CD4-positive, CD25-positive, alpha-beta regulatory T cell (primary cell): ENCODE results near the gene PTH2. TPM values are rescaled to one million over a fixed set of nuclear protein-coding genes. Genes with fewer than 3 reads are reported as not detected.
A peak's percentile ranks its signal among the peaks of the same experiment; 100 is the strongest.
"Not testable (repeated sequence)": the region's sequence is repeated elsewhere in the genome, so short reads cannot be mapped to it uniquely, and the experiment has no call there.

Experiments
- ATAC-seq, 2 donors: fragments of 150-1000 bp; cut with Tn5 transposase; one replicate each; pipeline ENCODE4 v1.10.0; 2021; ENCODE audit warnings: low read depth in 2 of 2, moderate number of reproducible peaks in 2 of 2, moderate library complexity in 1 of 2
- DNase-seq, 3 donors: peaks; one replicate each; pipeline versions ENCODE4 v3.0.0 to v3.0.0-alpha.2; 2012 to 2022; ENCODE audit warnings: mixed read lengths in 1 of 3
- H3K27ac ChIP-seq: one replicate; pipeline ENCODE4 v1.7.0; 2013; ENCODE audit warnings: mild to moderate bottlenecking, low read length; ENCODE audit not compliant: insufficient read depth, poor library complexity, severe bottlenecking
- H3K27me3 ChIP-seq: one replicate; pipeline ENCODE4 v1.7.0; 2013; ENCODE audit warnings: low read length; ENCODE audit not compliant: control insufficient read depth, insufficient read depth
- H3K36me3 ChIP-seq: one replicate; pipeline ENCODE4 v1.7.0; 2013; ENCODE audit warnings: mild to moderate bottlenecking, low read length, moderate library complexity; ENCODE audit not compliant: control insufficient read depth, insufficient read depth
- H3K4me1 ChIP-seq: 2 replicates; pipeline ENCODE4 v1.7.0; 2013; ENCODE audit warnings: mild to moderate bottlenecking, low read length; ENCODE audit not compliant: insufficient read depth, control insufficient read depth, poor library complexity, severe bottlenecking
- H3K4me3 ChIP-seq: one replicate; pipeline ENCODE4 v1.7.0; 2013; ENCODE audit warnings: low read depth, mild to moderate bottlenecking, low read length, moderate library complexity
- H3K9me3 ChIP-seq, 2 experiments: 1 replicate in 1 of 2; 2 replicates in 1 of 2; pipeline ENCODE4 v1.7.0; 2013; ENCODE audit warnings: low read length in 2 of 2, mild to moderate bottlenecking in 1 of 2, moderate library complexity in 1 of 2; ENCODE audit not compliant: control insufficient read depth in 2 of 2
- H3K27ac Mint-ChIP-seq, 3 donors: one replicate each; pipeline ENCODE4 v1.8.0; 2020 to 2022; ENCODE audit warnings: mild to moderate bottlenecking in 3 of 3, mixed read lengths in 3 of 3, moderate library complexity in 2 of 3
- H3K27me3 Mint-ChIP-seq: one replicate; pipeline ENCODE4 v1.8.0; 2022; ENCODE audit warnings: mild to moderate bottlenecking, mixed read lengths
- H3K36me3 Mint-ChIP-seq: one replicate; pipeline ENCODE4 v1.8.0; 2020; ENCODE audit warnings: mixed read lengths
- H3K4me1 Mint-ChIP-seq, 4 donors: one replicate each; pipeline ENCODE4 v1.8.0; 2020 to 2022; ENCODE audit warnings: mixed read lengths in 4 of 4, mild to moderate bottlenecking in 1 of 4
- H3K4me3 Mint-ChIP-seq, 4 donors: one replicate each; pipeline ENCODE4 v1.8.0; 2020 to 2022; ENCODE audit warnings: mild to moderate bottlenecking in 4 of 4, mixed read lengths in 4 of 4, moderate library complexity in 3 of 4
- H3K9me3 Mint-ChIP-seq, 7 donors: one replicate each; pipeline ENCODE4 v1.8.0; 2020 to 2022; ENCODE audit warnings: mixed read lengths in 7 of 7, mild to moderate bottlenecking in 3 of 7, moderate library complexity in 2 of 7
- polyA plus RNA-seq, 4 donors: library from polyadenylated mRNA; unstranded; fragments of 300-500 nt; fragmentation: Illumina TruSeq; gene quantifications; one replicate each; pipeline ENCODE4 v1.2.3, GENCODE V29; 2021
- total RNA-seq: library from RNA; stranded (reverse); gene quantifications from one replicate; pipeline ENCODE4 v1.2.3, GENCODE V29; 2022

PTH2 gene
- total and polyA plus RNA-seq, 5 donors from 2014 or later = not detected

DNA sequence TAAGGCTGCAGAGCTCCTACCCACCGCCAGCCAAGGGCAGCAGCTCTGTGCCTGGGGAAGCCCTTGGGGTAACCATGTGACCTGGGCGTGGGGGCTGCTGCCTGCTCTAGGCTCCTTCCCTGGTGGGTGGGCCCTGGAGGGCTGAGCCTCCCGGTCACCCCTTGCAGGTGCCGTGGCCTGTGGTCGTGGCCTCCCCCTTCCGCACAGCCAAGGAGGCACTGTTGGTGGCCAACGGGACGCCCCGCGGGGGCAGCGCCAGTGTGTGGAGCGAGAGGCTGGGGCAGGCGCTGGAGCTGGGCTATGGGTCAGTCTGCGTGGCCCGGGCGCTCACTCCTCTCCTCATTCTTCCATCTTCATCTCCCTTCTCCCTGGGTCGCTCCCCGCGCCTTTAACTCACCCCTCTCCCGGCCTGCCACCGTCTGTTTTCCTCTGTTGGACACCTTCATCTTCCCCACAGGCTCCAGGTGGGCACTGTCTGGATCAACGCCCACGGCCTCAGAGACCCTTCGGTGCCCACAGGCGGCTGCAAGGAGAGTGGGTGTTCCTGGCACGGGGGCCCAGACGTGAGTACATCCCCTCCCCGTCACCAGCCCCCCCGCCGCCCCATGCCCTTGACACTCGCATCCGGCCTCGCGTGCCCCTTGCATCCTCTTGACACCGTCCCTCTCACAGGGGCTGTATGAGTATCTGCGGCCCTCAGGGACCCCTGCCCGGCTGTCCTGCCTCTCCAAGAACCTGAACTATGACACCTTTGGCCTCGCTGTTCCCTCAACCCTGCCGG, 40.9 kb upstream of the PTH2 start:
- Histone ChIP-seq H3K9me3 (no peaks in the 10 kb centered on the region), H3K27ac (no peak overlapping the region), H3K27me3 (no peaks in the 10 kb centered on the region), H3K36me3 (peaks cover 16% of the 10 kb centered on the region), H3K4me1 (peaks cover 14% of the 10 kb centered on the region), H3K4me3 (no peak overlapping the region)
- Mint-ChIP-seq H3K36me3 (peaks cover 8% of the 10 kb centered on the region), H3K27ac (peak overlapping the region in 2 of 3 donors; percentile 24 to 42), H3K9me3 (no peaks in the 10 kb centered on the region), H3K4me3 (no peak overlapping the region), H3K27me3 (peaks cover 3% of the 10 kb centered on the region), H3K4me1 (peaks cover 0 to 20% (median 6%) of the 10 kb centered on the region in 4 donors)
- ATAC-seq (no peak), DNase-seq (no peak)

DNA sequence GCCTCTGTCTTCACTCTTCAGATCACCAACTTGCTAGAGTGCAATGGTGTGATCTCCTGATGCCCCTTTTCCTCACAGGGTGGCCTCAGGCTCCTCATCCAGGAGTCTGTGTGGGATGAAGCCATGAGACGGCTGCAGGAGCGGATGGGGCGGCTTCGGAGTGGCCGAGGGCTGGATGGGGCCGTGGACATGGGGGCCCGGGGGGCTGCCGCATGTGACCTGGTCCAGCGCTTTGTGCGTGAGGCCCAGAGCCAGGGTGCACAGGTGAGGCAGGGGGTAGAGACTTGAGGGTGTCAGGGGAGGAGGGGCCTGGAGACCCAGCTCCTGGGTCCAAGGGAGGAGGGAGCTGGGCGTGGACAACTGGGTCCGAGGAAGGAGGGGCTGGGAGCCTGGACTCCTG, 39.3 kb upstream of the PTH2 start:
- no peak overlapping the region for H3K4me3 Mint-ChIP-seq
- ATAC-seq = no peak
- H3K9me3 ChIP-seq = no peaks in the 10 kb centered on the region
- H3K9me3 Mint-ChIP-seq = no peaks in the 10 kb centered on the region
- H3K4me1 Mint-ChIP-seq = peaks cover 0 to 12% (median 3%) of the 10 kb centered on the region in 4 donors
- peaks cover 4% of the 10 kb centered on the region for H3K36me3 Mint-ChIP-seq
- no peak overlapping the region for H3K4me3 ChIP-seq
- no peak for DNase-seq
- H3K27me3 ChIP-seq = no peaks in the 10 kb centered on the region
- H3K27me3 Mint-ChIP-seq = no peaks in the 10 kb centered on the region
- no peaks in the 10 kb centered on the region for H3K4me1 ChIP-seq
- peak overlapping the region in 2 of 3 donors; percentile 48 to 59 for H3K27ac Mint-ChIP-seq
- peaks cover 19% of the 10 kb centered on the region for H3K36me3 ChIP-seq
- no peak overlapping the region for H3K27ac ChIP-seq

DNA sequence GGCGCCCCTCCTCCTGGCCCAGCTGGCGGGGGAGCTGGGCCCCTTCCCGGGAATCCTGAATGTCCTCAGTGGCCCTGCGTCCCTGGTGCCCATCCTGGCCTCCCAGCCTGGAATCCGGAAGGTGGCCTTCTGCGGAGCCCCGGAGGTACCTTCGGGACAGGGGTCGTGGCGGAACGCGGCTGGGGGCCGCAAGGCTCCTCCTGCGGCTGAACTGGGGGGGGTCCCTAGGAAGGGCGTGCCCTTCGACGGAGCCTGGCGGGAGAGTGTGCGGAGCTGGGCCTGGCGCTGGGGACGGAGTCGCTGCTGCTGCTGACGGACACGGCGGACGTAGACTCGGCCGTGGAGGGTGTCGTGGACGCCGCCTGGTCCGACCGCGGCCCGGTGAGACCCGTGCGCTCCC, 38.4 kb upstream of the PTH2 start:
- no peaks in the 10 kb centered on the region for H3K9me3 Mint-ChIP-seq
- DNase-seq = no peak
- Histone ChIP-seq H3K27me3 (no peaks in the 10 kb centered on the region), H3K27ac (no peak overlapping the region), H3K4me1 (no peaks in the 10 kb centered on the region), H3K9me3 (no peaks in the 10 kb centered on the region), H3K4me3 (no peak overlapping the region), H3K36me3 (peaks cover 16% of the 10 kb centered on the region)
- H3K27ac Mint-ChIP-seq = no peak overlapping the region
- no peaks in the 10 kb centered on the region for H3K27me3 Mint-ChIP-seq
- no peak for ATAC-seq
- H3K36me3 Mint-ChIP-seq = peaks cover 8% of the 10 kb centered on the region
- H3K4me1 Mint-ChIP-seq = peaks cover 0 to 11% (median 3%) of the 10 kb centered on the region in 4 donors
- H3K4me3 Mint-ChIP-seq = no peak overlapping the region

DNA sequence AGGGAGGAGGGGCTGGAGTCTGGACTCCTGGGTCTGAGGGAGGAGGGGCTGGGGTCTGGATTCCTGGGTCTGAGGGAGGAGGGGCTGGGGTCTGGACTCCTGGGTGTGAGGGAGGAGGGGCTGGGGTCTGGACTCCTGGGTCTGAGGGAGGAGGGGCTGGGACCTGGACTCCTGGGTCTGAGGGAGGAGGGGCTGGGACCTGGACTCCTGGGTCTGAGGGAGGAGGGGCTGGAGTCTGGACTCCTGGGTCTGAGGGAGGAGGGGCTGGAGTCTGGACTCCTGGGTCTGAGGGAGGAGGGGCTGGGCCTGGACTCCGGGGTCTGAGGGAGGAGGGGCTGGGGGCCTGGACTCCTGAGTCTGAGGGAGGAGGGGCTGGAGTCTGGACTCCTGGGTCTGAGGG, 37.9 kb upstream of the PTH2 start:
- not testable (repeated sequence) for H3K27me3 Mint-ChIP-seq, H3K4me3 Mint-ChIP-seq, DNase-seq, H3K9me3 Mint-ChIP-seq, H3K36me3 Mint-ChIP-seq, H3K4me1 ChIP-seq, H3K27ac Mint-ChIP-seq, H3K4me3 ChIP-seq, H3K9me3 ChIP-seq, H3K27ac ChIP-seq, ATAC-seq, H3K27me3 ChIP-seq
- peaks cover 19% of the 10 kb centered on the region for H3K36me3 ChIP-seq
- peaks cover 0 to 12% (median 4%) of the 10 kb centered on the region in 4 donors for H3K4me1 Mint-ChIP-seq

DNA sequence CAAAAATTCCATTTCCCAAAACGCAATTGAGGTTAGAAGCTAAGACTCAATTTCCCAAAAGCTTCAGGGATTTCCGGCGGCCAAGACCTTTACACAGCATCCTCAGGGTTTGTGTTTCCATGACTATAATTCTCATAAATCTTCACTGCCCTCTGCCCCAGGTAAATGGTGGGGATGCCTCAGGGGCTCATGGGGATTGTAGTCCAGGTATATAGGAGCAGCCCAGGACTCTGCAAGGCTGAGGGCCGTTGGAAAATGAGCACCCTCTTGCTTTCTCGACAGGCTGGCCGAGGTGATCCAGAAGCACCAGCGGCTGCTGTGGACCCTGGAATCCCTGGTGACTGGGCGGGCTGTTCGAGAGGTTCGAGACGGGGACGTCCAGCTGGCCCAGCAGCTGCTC, 36.1 kb upstream of the PTH2 start:
- peaks cover 12% of the 10 kb centered on the region for H3K36me3 Mint-ChIP-seq
- no peaks in the 10 kb centered on the region for H3K9me3 ChIP-seq
- peaks cover 2% of the 10 kb centered on the region for H3K4me1 ChIP-seq
- peak overlapping the region in 1 of 4 donors; percentile 78 for H3K4me3 Mint-ChIP-seq
- no peak overlapping the region for H3K27ac ChIP-seq
- H3K27me3 Mint-ChIP-seq = no peaks in the 10 kb centered on the region
- H3K27ac Mint-ChIP-seq = no peak overlapping the region
- no peaks in the 10 kb centered on the region for H3K9me3 Mint-ChIP-seq
- peaks cover 17% of the 10 kb centered on the region for H3K36me3 ChIP-seq
- DNase-seq (no peak), ATAC-seq (no peak)
- peaks cover 0 to 18% (median 6%) of the 10 kb centered on the region in 4 donors for H3K4me1 Mint-ChIP-seq
- H3K4me3 ChIP-seq = no peak overlapping the region
- no peaks in the 10 kb centered on the region for H3K27me3 ChIP-seq

DNA sequence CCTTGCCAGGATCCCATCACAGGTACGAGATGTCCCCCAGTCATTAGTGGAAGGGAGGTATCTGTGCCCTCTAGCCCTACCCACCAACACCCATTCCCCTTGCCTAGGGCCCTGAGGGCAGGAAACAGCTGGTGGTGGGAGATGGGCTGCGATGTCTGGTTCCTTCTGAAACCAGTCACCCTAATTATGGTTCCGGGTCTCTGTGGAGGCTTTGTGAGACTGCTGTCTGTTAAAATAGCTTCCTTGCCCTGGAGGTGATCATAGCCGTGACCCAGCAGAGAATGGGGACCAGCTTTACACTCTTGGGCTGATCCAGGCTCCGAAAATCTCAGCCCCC, 35.3 kb upstream of the PTH2 start:
- Mint-ChIP-seq H3K36me3 (peaks cover 12% of the 10 kb centered on the region), H3K4me1 (peaks cover 0 to 27% (median 10%) of the 10 kb centered on the region in 4 donors), H3K27ac (peak overlapping the region in 1 of 3 donors; percentile 20), H3K4me3 (peak overlapping the region in 1 of 4 donors; percentile 15), H3K27me3 (no peaks in the 10 kb centered on the region), H3K9me3 (no peaks in the 10 kb centered on the region)
- Histone ChIP-seq H3K9me3 (no peaks in the 10 kb centered on the region), H3K36me3 (peaks cover 17% of the 10 kb centered on the region), H3K27ac (peak overlapping the region; percentile 45), H3K4me1 (peaks cover 10% of the 10 kb centered on the region), H3K4me3 (no peak overlapping the region), H3K27me3 (no peaks in the 10 kb centered on the region)
- no peak for DNase-seq
- ATAC-seq = no peak

DNA sequence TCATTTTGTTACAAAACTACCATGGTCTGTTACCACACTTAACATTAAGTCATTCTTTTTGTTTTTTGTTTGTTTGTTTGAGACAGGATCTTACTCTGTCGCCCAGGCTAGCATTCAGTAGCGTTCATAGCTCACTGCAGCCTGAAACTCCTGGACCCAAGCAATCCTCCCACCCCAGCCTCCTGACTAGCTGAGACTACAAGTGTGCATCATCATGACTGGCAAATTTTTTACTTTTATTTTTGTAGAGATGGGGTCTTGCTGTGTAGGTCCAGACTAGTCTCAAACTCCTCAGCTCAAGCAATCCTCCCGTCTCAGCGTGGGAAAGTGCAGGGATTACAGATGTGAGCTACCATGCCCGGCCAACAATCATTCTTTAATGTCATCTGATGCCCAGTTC, 33.1 kb upstream of the PTH2 start:
- Mint-ChIP-seq H3K27me3 (no peaks in the 10 kb centered on the region), H3K27ac (peak overlapping the region in 2 of 3 donors; percentile 25 to 42), H3K9me3 (no peaks in the 10 kb centered on the region), H3K4me3 (peak overlapping the region in 3 of 4 donors; percentile 1 to 64 (median 30)), H3K36me3 (peaks cover 18% of the 10 kb centered on the region), H3K4me1 (peaks cover 7 to 48% (median 23%) of the 10 kb centered on the region in 4 donors)
- Histone ChIP-seq H3K27me3 (no peaks in the 10 kb centered on the region), H3K4me1 (peaks cover 23% of the 10 kb centered on the region), H3K27ac (no peak overlapping the region), H3K9me3 (no peaks in the 10 kb centered on the region), H3K4me3 (no peak overlapping the region), H3K36me3 (peaks cover 17% of the 10 kb centered on the region)
- ATAC-seq = no peak
- DNase-seq = no peak

DNA sequence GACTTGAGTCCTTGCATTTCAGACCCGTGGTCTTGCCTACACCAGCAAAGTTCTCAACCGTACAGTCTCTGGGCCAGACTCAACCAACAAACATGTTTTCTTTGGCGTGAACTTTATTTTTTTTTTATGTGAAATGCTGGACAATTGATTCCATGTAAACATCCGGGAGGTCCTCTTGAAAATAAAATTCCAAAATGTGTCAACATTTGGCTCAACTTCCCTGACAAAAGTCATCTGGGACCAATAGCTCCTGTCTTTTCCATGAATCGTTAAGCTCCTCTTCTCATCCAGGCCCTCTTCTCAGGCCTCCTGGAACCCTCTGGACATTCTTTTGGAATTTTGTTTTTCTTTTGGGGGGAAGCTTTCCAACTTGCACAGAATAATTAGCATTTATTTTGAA, 32.5 kb upstream of the PTH2 start:
- Histone ChIP-seq H3K4me1 (peaks cover 28% of the 10 kb centered on the region), H3K9me3 (no peaks in the 10 kb centered on the region), H3K36me3 (peaks cover 17% of the 10 kb centered on the region), H3K27ac (no peak overlapping the region), H3K4me3 (no peak overlapping the region), H3K27me3 (no peaks in the 10 kb centered on the region)
- Mint-ChIP-seq H3K27me3 (no peaks in the 10 kb centered on the region), H3K36me3 (peaks cover 19% of the 10 kb centered on the region), H3K27ac (peak overlapping the region in 2 of 3 donors; percentile 13 to 25), H3K4me3 (peak overlapping the region in 3 of 4 donors; percentile 1 to 64 (median 30)), H3K9me3 (no peaks in the 10 kb centered on the region), H3K4me1 (peaks cover 7 to 50% (median 24%) of the 10 kb centered on the region in 4 donors)
- no peak for DNase-seq
- ATAC-seq = no peak
